ENCODE data around the gene PRPF38B.
A peak's percentile ranks its signal among the peaks of the same experiment; 100 is the strongest.

PRPF38B gene

GRCh38 chr1:108734171-108734865, 42.2 kb downstream of the PRPF38B start:
- Histone ChIP-seq H3K18ac (ENCODE audit: low read length) (no peak overlapping the region), H3K4me2 (ENCODE audit: low read length) (no peak overlapping the region), H2AK5ac (ENCODE audit: low read length) (no peak overlapping the region), H3K9me3 (ENCODE audit: insufficient read depth, low read depth, low read length) (no peaks in the 10 kb centered on the region), H3K14ac (ENCODE audit: low read length) (no peak overlapping the region), H3K79me1 (ENCODE audit: low read length) (no peaks in the 10 kb centered on the region), H3K79me2 (ENCODE audit: control insufficient read depth, insufficient read depth, low read length, poor library complexity) (no peaks in the 10 kb centered on the region), H4K8ac (ENCODE audit: low read depth, low read length) (no peak overlapping the region), H3K9ac (ENCODE audit: low read length) (no peak overlapping the region), H2BK120ac (ENCODE audit: insufficient read depth, low read length, poor library complexity) (no peak overlapping the region), H4K12ac (ENCODE audit: low read depth, low read length) (no peak overlapping the region), H3K23ac (ENCODE audit: low read length) (no peak overlapping the region), H3K27ac (ENCODE audit: low read depth, low read length) (no peak overlapping the region), H2BK5ac (ENCODE audit: low read depth, low read length, poor library complexity) (no peak overlapping the region), H3K27me3 (ENCODE audit: insufficient read depth, low read length) (no peaks in the 10 kb centered on the region), H3K4ac (ENCODE audit: low read depth, low read length) (no peak overlapping the region), H4K91ac (ENCODE audit: low read depth, low read length) (no peak overlapping the region), H2BK12ac (ENCODE audit: low read length) (no peak overlapping the region), H3K4me1 (ENCODE audit: control insufficient read depth in 1 of 2, insufficient read depth in 2 of 2, low read length in 2 of 2) (no peaks in the 10 kb centered on the region), H2AFZ (ENCODE audit: insufficient read depth, low read length, poor library complexity) (no peak overlapping the region), H3K36me3 (ENCODE audit: control insufficient read depth in 1 of 2, insufficient read depth in 2 of 2, low read length in 2 of 2) (no peaks in the 10 kb centered on the region), H3K4me3 (ENCODE audit: low read depth, low read length) (no peak overlapping the region)
- no peak for DNase-seq
- WGBS (ENCODE audit: extremely low coverage, insufficient coverage, insufficient read length): no CpG with 5 or more reads among the region's 1 CpG

- H3K4me3 ChIP-seq (ENCODE audit: low read depth, low read length): no peak overlapping the region
- no peak overlapping the region for H2AK5ac ChIP-seq (ENCODE audit: low read length)
- peaks cover 5% of the 10 kb centered on the region for H3K79me2 ChIP-seq (ENCODE audit: control insufficient read depth, insufficient read depth, low read length, poor library complexity)
- no peak overlapping the region for H2BK5ac ChIP-seq (ENCODE audit: low read depth, low read length, poor library complexity)
- H3K23ac ChIP-seq (ENCODE audit: low read length): no peak overlapping the region
- no peak overlapping the region for H2BK12ac ChIP-seq (ENCODE audit: low read length)
- H3K14ac ChIP-seq (ENCODE audit: low read length): no peak overlapping the region
- WGBS (ENCODE audit: extremely low coverage, insufficient coverage, insufficient read length): no CpG with 5 or more reads among the region's 6 CpGs
- H4K8ac ChIP-seq (ENCODE audit: low read depth, low read length): no peak overlapping the region
- H3K4me2 ChIP-seq (ENCODE audit: low read length): no peak overlapping the region
- H3K27me3 ChIP-seq (ENCODE audit: insufficient read depth, low read length): no peaks in the 10 kb centered on the region
- H3K36me3 ChIP-seq (ENCODE audit: control insufficient read depth in 1 of 2, insufficient read depth in 2 of 2, low read length in 2 of 2): no peaks in the 10 kb centered on the region
- H3K9ac ChIP-seq (ENCODE audit: low read length): no peak overlapping the region
- DNase-seq: no peak
- H3K27ac ChIP-seq (ENCODE audit: low read depth, low read length): no peak overlapping the region
- no peaks in the 10 kb centered on the region for H3K9me3 ChIP-seq (ENCODE audit: insufficient read depth, low read depth, low read length)
- no peak overlapping the region for H3K4ac ChIP-seq (ENCODE audit: low read depth, low read length)
- no peak overlapping the region for H3K18ac ChIP-seq (ENCODE audit: low read length)
- H3K79me1 ChIP-seq (ENCODE audit: low read length): peaks cover 9% of the 10 kb centered on the region
- no peak overlapping the region for H2BK120ac ChIP-seq (ENCODE audit: insufficient read depth, low read length, poor library complexity)
- no peak overlapping the region for H4K91ac ChIP-seq (ENCODE audit: low read depth, low read length)
- H3K4me1 ChIP-seq (ENCODE audit: control insufficient read depth in 1 of 2, insufficient read depth in 2 of 2, low read length in 2 of 2): no peaks in the 10 kb centered on the region
- no peak overlapping the region for H2AFZ ChIP-seq (ENCODE audit: insufficient read depth, low read length, poor library complexity)
- H4K12ac ChIP-seq (ENCODE audit: low read depth, low read length): no peak overlapping the region
Observed at GRCh38 chr1:108742253-108742652, 50.1 kb downstream of the PRPF38B start.

GRCh38 chr1:108745980-108746381, 53.9 kb downstream of the PRPF38B start:
- Histone ChIP-seq H4K8ac (ENCODE audit: low read depth, low read length) (peak overlapping the region; percentile 64), H3K27ac (ENCODE audit: low read depth, low read length) (no peak overlapping the region)

GRCh38 chr1:108746382-108747170, 54.5 kb downstream of the PRPF38B start, which contains the start of gene STXBP3:
TSS of gene STXBP3 (plus strand) at chr1:108746674. CDS start at chr1:108746738, 64 bp downstream.
- Histone ChIP-seq H3K27ac (ENCODE audit: low read depth, low read length) (peak within 1 kb of the TSS; percentile 88), H3K9ac (ENCODE audit: low read length) (peak within 1 kb of the TSS; percentile 86), H4K91ac (ENCODE audit: low read depth, low read length) (peak within 1 kb of the TSS; percentile 91), H2AK5ac (ENCODE audit: low read length) (peak within 1 kb of the TSS; percentile 27), H3K4me3 (ENCODE audit: low read depth, low read length) (peak within 1 kb of the TSS; percentile 86), H3K9me3 (ENCODE audit: insufficient read depth, low read depth, low read length) (no peaks in the 10 kb centered on the region), H2BK5ac (ENCODE audit: low read depth, low read length, poor library complexity) (peak within 1 kb of the TSS; percentile 88), H3K36me3 (ENCODE audit: control insufficient read depth in 1 of 2, insufficient read depth in 2 of 2, low read length in 2 of 2) (peaks cover 3% of the 10 kb centered on the region in 2 experiments), H3K14ac (ENCODE audit: low read length) (peak within 1 kb of the TSS; percentile 78), H3K79me1 (ENCODE audit: low read length) (peaks cover 9% of the 10 kb centered on the region), H3K4me2 (ENCODE audit: low read length) (peak within 1 kb of the TSS; percentile 77), H3K27me3 (ENCODE audit: insufficient read depth, low read length) (no peaks in the 10 kb centered on the region), H3K4ac (ENCODE audit: low read depth, low read length) (peak within 1 kb of the TSS; percentile 60), H4K8ac (ENCODE audit: low read depth, low read length) (peak within 1 kb of the TSS; percentile 94), H3K23ac (ENCODE audit: low read length) (no peak within 1 kb of the TSS), H2BK12ac (ENCODE audit: low read length) (no peak within 1 kb of the TSS), H3K18ac (ENCODE audit: low read length) (peak within 1 kb of the TSS; percentile 94), H3K79me2 (ENCODE audit: control insufficient read depth, insufficient read depth, low read length, poor library complexity) (peaks cover 5% of the 10 kb centered on the region), H2AFZ (ENCODE audit: insufficient read depth, low read length, poor library complexity) (peak within 1 kb of the TSS; percentile 80), H2BK120ac (ENCODE audit: insufficient read depth, low read length, poor library complexity) (peak within 1 kb of the TSS; percentile 85), H3K4me1 (ENCODE audit: control insufficient read depth in 1 of 2, insufficient read depth in 2 of 2, low read length in 2 of 2) (no peaks in the 10 kb centered on the region), H4K12ac (ENCODE audit: low read depth, low read length) (peak within 1 kb of the TSS; percentile 81)
- no CpG with 5 or more reads among the region's 75 CpGs for WGBS (ENCODE audit: extremely low coverage, insufficient coverage, insufficient read length)
- DNase-seq: peak; percentile 99 to 100

More at GRCh38 chr1:108745980-108746381, 53.9 kb downstream of the PRPF38B start:
- Histone ChIP-seq H3K23ac (ENCODE audit: low read length) (no peak overlapping the region), H3K4me3 (ENCODE audit: low read depth, low read length) (no peak overlapping the region), H4K91ac (ENCODE audit: low read depth, low read length) (no peak overlapping the region), H3K9me3 (ENCODE audit: insufficient read depth, low read depth, low read length) (no peaks in the 10 kb centered on the region), H3K79me1 (ENCODE audit: low read length) (peaks cover 9% of the 10 kb centered on the region), H2BK120ac (ENCODE audit: insufficient read depth, low read length, poor library complexity) (peak overlapping the region; percentile 5), H2AK5ac (ENCODE audit: low read length) (no peak overlapping the region), H4K12ac (ENCODE audit: low read depth, low read length) (peak overlapping the region; percentile 80), H2BK5ac (ENCODE audit: low read depth, low read length, poor library complexity) (no peak overlapping the region), H2BK12ac (ENCODE audit: low read length) (no peak overlapping the region), H2AFZ (ENCODE audit: insufficient read depth, low read length, poor library complexity) (no peak overlapping the region), H3K18ac (ENCODE audit: low read length) (no peak overlapping the region), H3K9ac (ENCODE audit: low read length) (no peak overlapping the region), H3K4me1 (ENCODE audit: control insufficient read depth in 1 of 2, insufficient read depth in 2 of 2, low read length in 2 of 2) (no peaks in the 10 kb centered on the region), H3K36me3 (ENCODE audit: control insufficient read depth in 1 of 2, insufficient read depth in 2 of 2, low read length in 2 of 2) (peaks cover 3% of the 10 kb centered on the region in 2 experiments), H3K79me2 (ENCODE audit: control insufficient read depth, insufficient read depth, low read length, poor library complexity) (peaks cover 5% of the 10 kb centered on the region), H3K4me2 (ENCODE audit: low read length) (peak overlapping the region; percentile 33), H3K4ac (ENCODE audit: low read depth, low read length) (no peak overlapping the region), H3K27me3 (ENCODE audit: insufficient read depth, low read length) (no peaks in the 10 kb centered on the region), H3K14ac (ENCODE audit: low read length) (no peak overlapping the region)
- no CpG with 5 or more reads among the region's 3 CpGs for WGBS (ENCODE audit: extremely low coverage, insufficient coverage, insufficient read length)
- no peak for DNase-seq
